Midbrain (tissue), 1 donor: ENCODE measurements around the gene METTL26.

Source experiments
- DNase-seq: peaks from one replicate; lab custom pipeline; 2025; lab: John Stamatoyannopoulos, UW

Gene METTL26

DNA sequence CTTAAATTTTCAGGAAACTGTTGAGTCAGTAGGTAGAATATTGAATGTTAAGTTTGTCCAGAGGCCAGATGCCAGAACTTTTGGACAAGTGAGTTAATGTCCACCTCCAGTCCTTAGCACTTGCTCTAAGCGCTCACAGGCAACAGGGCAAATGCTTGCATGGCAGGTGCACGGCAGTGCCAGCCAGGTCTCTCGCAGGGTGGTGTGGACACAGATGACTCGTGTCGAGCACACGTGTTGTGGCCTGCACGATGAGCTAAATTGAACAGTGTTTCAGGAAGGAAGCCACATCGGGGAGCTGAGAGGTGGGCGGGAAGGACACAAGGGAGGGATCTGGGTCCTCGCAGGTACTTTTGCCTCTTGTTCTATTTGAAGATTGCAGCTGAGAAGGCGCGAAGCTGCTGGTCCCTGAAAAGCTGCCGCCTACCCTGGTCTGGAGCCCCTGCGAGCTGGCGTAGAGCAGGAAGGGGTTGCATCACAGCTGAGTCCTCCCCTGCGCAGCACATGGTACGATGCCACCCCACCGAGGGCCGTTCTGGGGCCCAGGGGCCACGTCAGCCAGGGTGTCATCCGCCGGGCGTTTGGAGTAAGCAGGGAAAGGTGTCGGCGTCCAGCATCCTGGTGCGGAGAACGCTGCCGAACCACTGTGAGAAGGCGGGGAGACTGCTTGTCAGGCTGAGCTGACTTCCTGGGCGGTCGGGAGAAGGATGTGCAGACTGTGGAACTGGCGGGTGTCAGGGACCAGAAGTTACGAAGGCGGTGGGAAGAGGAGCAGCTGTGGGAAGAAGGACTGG, 40.0 kb downstream of the METTL26 start:
- no peak for DNase-seq

- DNase-seq, result no peak
Observed at GRCh38 chr16:595094-595528, 41.0 kb downstream of the METTL26 start.

GRCh38 chr16:593807-594206, 42.3 kb downstream of the METTL26 start:
- DNase-seq, result no peak

GRCh38 chr16:593406-593805, 42.7 kb downstream of the METTL26 start:
- no peak for DNase-seq

- peak; percentile 56 for DNase-seq
Observed at GRCh38 chr16:592518-593306, 43.4 kb downstream of the METTL26 start.

DNA sequence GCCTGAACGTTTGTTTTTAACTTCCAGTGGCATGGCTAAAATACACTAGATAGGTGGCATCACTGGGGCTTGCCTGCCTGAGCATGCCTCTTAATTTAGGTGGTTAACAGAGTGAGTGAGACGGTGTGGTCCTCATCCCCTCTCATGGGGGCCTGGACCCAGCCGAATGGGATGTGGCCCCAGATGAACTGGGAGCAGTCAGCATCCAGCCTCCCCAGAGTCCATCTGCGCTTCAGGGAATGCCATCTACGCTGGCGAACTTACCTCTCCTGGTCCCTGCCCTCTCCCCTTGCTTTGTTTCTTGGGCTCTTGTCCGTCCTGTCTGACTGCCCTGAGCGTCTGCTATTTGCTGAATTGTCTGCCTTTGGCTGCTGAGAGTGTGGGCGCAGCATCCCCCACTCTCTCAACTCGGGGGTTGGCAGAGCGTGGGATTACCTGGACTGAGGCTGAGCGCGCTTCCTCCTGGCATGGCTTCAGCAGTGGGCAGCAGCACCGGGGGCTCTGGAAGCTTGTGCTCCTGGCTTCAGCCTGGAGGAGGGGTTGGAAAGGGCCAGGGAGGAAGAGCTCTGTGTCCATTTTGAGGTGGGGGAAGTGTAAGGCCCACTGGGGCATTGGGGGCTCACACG, 44.1 kb downstream of the METTL26 start:
- DNase-seq, result no peak

GRCh38 chr16:591231-591630, 44.9 kb downstream of the METTL26 start:
- DNase-seq, result no peak

- DNase-seq, result no peak
Observed at GRCh38 chr16:590815-591200, 45.3 kb downstream of the METTL26 start.

GRCh38 chr16:590188-590814, 45.8 kb downstream of the METTL26 start:
- DNase-seq, result no peak

DNA sequence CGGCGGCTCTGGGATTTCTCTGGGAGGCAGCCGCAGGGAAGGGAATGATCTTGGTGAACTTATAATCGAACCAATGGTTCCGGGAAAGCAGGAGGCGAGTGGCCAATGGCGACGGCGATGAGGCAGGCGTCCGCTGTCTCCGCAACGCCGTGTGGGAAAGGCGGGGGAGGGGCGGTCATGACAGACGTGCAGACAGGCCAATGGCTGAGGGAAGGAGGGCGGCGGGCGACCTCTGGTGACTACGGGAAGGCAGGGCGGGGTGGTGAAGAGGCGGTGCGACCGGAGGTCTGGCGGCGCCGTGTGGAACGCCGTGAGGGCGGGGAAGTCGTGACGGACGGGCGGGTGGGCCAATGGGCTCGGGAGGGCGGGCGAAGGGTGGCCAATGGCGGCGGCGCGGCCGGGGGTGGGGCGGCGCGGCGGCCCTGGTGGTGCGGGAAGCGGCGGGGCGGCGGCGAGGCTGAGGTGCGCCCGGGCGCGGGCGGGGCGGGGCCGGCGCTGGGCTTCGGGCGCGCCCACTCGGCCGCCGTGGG, 46.4 kb downstream of the METTL26 start, which contains the start of gene RAB40C:
Gene RAB40C, plus strand, starts transcription at position 409 of the 530 bp plus-strand sequence. CDS start 226 bp downstream, outside the sequence.
- peak; percentile 96 for DNase-seq

GRCh38 chr16:588889-589657, 47.0 kb downstream of the METTL26 start:
- DNase-seq, result peak; percentile 95

GRCh38 chr16:588639-588888, 47.5 kb downstream of the METTL26 start:
- DNase-seq, result no peak

GRCh38 chr16:586645-587590, 49.2 kb downstream of the METTL26 start:
- no peak for DNase-seq

DNA sequence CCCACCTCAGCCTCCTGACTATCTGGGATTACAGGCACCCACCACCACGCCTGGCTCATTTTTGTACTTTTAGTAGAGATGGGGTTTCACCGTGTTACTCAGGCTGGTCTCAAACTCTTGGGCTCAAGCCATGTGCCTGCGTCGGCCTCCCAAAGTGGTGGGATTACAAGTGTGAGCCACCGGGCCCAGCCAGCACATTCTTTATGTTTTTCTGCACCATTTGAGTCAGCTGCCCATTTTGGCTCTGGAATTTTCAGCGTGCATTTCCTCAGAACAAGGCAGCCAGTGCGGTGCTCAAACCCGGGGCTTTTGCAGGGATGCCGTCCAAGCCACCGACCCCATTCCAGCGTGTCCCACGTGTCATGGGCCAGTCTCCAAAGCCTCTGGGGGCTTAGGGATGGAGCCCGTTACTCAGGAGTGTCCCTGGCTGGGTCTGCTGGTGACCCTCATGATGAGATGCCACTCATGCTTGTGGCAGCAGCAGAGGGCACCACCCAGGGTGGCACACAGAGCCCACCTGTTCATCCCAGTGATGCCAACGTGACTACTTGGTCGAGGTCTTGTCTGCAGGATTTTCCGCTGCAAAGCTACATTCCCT, 50.0 kb downstream of the METTL26 start:
- no peak for DNase-seq

DNA sequence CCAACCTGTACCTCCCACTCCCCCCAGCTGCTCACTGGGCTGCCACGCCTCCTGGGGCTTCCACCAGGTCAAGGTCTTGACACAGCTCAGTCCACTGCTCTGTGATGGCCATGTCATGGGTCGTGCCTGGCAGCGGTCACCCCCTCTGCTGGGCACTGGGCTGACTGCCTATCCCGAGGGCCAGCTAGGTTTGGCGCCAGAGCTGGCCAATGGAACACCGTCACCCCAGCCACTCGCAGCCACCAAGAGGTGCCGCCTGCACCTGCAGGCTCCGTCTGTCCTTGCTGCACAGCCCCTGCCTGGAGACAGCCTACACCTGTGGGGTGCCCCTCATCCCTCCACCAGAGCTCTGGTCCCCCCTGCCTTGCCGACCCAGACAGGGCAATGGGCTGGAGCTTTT, 50.8 kb downstream of the METTL26 start:
- DNase-seq, result no peak
